K562 (cell line): Measurements from ENCODE around the gene MGST3. TPM values are rescaled to one million over a fixed set of nuclear protein-coding genes. Genes with fewer than 3 reads are reported as not detected.

Experiments
- BCL6 ChIP-seq: fragments of 250-450 bp; sonication (Bioruptor Pico); IDR thresholded peaks from 2 replicates; pipeline ENCODE4 v1.4.0; 2020
- HSF4 ChIP-seq: fragments of 250-450 bp; sonication (Bioruptor Pico); IDR thresholded peaks from 2 replicates; pipeline ENCODE4 v2.1.2; 2022; ENCODE audit warnings: mild to moderate bottlenecking, moderate library complexity, borderline replicate concordance
- NR2C2 ChIP-seq, 2 experiments: fragments of 200-800 bp in 1 of 2; sonication (Bioruptor generic) in 1 of 2; sonication (generic) in 1 of 2; formaldehyde crosslinking in 1 of 2; IDR thresholded peaks; 2 replicates each; pipeline versions ENCODE4 v1.6.1 to v1.8.0; 2016 to 2022; ENCODE audit warnings: mild to moderate bottlenecking in 1 of 2, missing compliant biosample characterization in 1 of 2, missing genetic modification characterization in 1 of 2, missing genetic modification reagents in 1 of 2
- PTBP1 ChIP-seq: fragments of 200-400 bp; formaldehyde crosslinking; IDR thresholded peaks from 2 replicates; pipeline ENCODE4 v1.6.1; 2017; ENCODE audit warnings: low read depth, low read length
- RAD51 ChIP-seq: fragments of 450-650 bp; IDR thresholded peaks from 2 replicates; pipeline ENCODE4 v1.7.1; 2016; ENCODE audit warnings: low read depth, mild to moderate bottlenecking, borderline replicate concordance
- SMARCC2 ChIP-seq: fragments of 450-650 bp; IDR thresholded peaks from 2 replicates; pipeline ENCODE4 v1.6.1; 2017; ENCODE audit warnings: antibody characterized with exemption, moderate library complexity, mild to moderate bottlenecking, low read depth
- TAF7 ChIP-seq: fragments of 450-650 bp; IDR thresholded peaks from 2 replicates; pipeline ENCODE4 v1.6.1; 2016; ENCODE audit warnings: missing genetic modification characterization, missing compliant biosample characterization
- ZNF431 ChIP-seq: sonication (generic); formaldehyde crosslinking; IDR thresholded peaks from 2 replicates; pipeline ENCODE4 v1.8.0; 2022; ENCODE audit warnings: mild to moderate bottlenecking, missing genetic modification reagents
- ZNF512 ChIP-seq: IDR thresholded peaks from 2 replicates; pipeline ENCODE4 v1.6.1; 2016; ENCODE audit warnings: missing genetic modification characterization, missing compliant biosample characterization
- ZNF668 ChIP-seq: fragments of 250-450 bp; sonication (Bioruptor Pico); IDR thresholded peaks from 2 replicates; pipeline ENCODE4 v1.8.0; 2022; ENCODE audit warnings: mild to moderate bottlenecking, inconsistent platforms
- polyA plus RNA-seq, 8 experiments: library from polyadenylated mRNA; depleted of rRNA in 4 of 8; stranded (reverse) in 5 of 8; unstranded in 3 of 8; fragments of >200 nt; fragmentation: Nextera tagmentation in 2 of 8; fragmentation: Illumina TruSeq in 1 of 8; extraction: Ambion mirVana in 2 of 8; extraction: Trizol in 1 of 8; gene quantifications; 2 replicates each; pipeline versions ENCODE4 v1.2.1 to v1.2.3, GENCODE V29; 2011 to 2014; ENCODE audit warnings: inconsistent platforms in 1 of 8, missing spikeins in 1 of 8
- total RNA-seq, 7 experiments: library from RNA; depleted of rRNA in 6 of 7; stranded (reverse); fragments of >200 nt in 6 of 7; fragmentation: Illumina TruSeq in 2 of 7; extraction: Trizol in 2 of 7; gene quantifications; 2 replicates each; pipeline versions ENCODE4 v1.2.1 to v1.2.3, GENCODE V29; 2011 to 2021; ENCODE audit warnings: low replicate concordance in 1 of 7
- TF ChIP-seq, protein P1 (sequence below): sonication (generic); formaldehyde crosslinking; IDR thresholded peaks from 2 replicates; pipeline ENCODE4 v1.8.1; 2023; ENCODE audit warnings: mild to moderate bottlenecking, missing genetic modification reagents
- TF ChIP-seq, protein P2 (sequence below): fragments of 150-350 bp; IDR thresholded peaks from 2 replicates; pipeline ENCODE4 v1.6.1; 2014; ENCODE audit warnings: low read depth, mild to moderate bottlenecking, low read length, borderline replicate concordance
- TF ChIP-seq, protein P3 (sequence below): fragments of 450-650 bp; formaldehyde crosslinking; IDR thresholded peaks from 2 replicates; pipeline ENCODE4 v1.4.0; 2020; ENCODE audit warnings: mild to moderate bottlenecking, mixed read lengths
- TF ChIP-seq, protein P4 (sequence below), 3 experiments: fragments of 200-800 bp in 1 of 3; fragments of 250-450 bp in 1 of 3; fragments of 450-650 bp in 1 of 3; sonication (Bioruptor Pico) in 1 of 3; sonication (Bioruptor generic) in 1 of 3; formaldehyde crosslinking in 1 of 3; IDR thresholded peaks; 2 replicates each; pipeline versions ENCODE4 v1.6.1 to v1.8.0; 2016 to 2022; ENCODE audit warnings: mild to moderate bottlenecking in 2 of 3, missing genetic modification characterization in 2 of 3, missing compliant biosample characterization in 1 of 3, moderate library complexity in 1 of 3

Gene MGST3
- total and polyA plus RNA-seq, 9 of the 15 experiments (the other 6 are each of a cell fraction or from before 2014, with no cell fraction given) = 70.7 to 287 (median 105) TPM

DNA sequence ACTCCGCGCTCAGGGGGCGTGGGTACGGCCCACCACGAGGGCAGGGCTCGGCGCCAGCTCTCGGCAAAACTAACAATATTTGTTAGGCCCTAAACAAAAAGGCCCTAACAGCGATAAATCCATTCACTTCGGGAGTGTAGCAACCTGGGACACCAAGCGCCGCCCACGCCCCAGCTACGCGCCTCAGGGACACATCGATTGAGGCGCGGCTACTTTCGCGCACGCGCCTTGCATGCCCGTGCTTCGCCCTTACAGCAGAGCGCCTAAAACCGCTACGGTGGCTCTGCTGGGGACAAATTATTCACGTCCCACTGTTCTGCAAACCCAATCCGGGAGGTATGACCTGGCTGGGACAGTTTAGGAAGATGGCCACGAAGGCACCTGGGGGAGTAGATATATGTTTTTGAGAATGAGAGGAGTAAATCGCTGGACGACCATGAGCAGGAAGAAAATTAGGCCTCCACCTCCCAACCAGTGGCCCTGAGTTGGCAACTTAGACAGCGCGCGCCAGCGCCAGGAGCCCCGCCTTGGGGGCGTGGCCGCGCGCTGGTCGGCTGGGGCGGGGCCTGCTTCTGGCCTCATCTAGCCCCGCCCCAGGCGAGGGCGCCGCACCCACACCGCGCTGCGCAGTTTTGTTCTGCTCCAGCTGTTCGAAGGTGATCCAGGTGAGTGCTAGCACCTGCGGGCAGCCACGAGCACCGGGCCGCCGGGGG, at the start of gene MGST3 (continued):
- TF ChIP-seq ZNF512 (no peak), ZNF668 (no peak), NR2C2 (CRISPR knock-in tag; IDR thresholded peaks at IDR 0.05) (no peak), NR2C2 (tag; IDR thresholded peaks at IDR 0.05) (peak; percentile 55; the same call in 1 of the 2 replicates), RAD51 (no peak), BCL6 (CRISPR knock-in tag) (no peak), PTBP1 (no peak), HSF4 (CRISPR knock-in tag) (no peak), ZNF431 (CRISPR knock-in tag) (no peak; the same call in 1 of the 2 replicates), TAF7 (tag) (peak; percentile 13; the same call in 1 of the 2 replicates), SMARCC2 (no peak)
- TF ChIP-seq, protein P1, sequence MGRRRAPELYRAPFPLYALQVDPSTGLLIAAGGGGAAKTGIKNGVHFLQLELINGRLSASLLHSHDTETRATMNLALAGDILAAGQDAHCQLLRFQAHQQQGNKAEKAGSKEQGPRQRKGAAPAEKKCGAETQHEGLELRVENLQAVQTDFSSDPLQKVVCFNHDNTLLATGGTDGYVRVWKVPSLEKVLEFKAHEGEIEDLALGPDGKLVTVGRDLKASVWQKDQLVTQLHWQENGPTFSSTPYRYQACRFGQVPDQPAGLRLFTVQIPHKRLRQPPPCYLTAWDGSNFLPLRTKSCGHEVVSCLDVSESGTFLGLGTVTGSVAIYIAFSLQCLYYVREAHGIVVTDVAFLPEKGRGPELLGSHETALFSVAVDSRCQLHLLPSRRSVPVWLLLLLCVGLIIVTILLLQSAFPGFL (CRISPR knock-in tag) = no peak
- TF ChIP-seq, protein P2, sequence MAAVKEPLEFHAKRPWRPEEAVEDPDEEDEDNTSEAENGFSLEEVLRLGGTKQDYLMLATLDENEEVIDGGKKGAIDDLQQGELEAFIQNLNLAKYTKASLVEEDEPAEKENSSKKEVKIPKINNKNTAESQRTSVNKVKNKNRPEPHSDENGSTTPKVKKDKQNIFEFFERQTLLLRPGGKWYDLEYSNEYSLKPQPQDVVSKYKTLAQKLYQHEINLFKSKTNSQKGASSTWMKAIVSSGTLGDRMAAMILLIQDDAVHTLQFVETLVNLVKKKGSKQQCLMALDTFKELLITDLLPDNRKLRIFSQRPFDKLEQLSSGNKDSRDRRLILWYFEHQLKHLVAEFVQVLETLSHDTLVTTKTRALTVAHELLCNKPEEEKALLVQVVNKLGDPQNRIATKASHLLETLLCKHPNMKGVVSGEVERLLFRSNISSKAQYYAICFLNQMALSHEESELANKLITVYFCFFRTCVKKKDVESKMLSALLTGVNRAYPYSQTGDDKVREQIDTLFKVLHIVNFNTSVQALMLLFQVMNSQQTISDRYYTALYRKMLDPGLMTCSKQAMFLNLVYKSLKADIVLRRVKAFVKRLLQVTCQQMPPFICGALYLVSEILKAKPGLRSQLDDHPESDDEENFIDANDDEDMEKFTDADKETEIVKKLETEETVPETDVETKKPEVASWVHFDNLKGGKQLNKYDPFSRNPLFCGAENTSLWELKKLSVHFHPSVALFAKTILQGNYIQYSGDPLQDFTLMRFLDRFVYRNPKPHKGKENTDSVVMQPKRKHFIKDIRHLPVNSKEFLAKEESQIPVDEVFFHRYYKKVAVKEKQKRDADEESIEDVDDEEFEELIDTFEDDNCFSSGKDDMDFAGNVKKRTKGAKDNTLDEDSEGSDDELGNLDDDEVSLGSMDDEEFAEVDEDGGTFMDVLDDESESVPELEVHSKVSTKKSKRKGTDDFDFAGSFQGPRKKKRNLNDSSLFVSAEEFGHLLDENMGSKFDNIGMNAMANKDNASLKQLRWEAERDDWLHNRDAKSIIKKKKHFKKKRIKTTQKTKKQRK = no peak
- TF ChIP-seq, protein P3, sequence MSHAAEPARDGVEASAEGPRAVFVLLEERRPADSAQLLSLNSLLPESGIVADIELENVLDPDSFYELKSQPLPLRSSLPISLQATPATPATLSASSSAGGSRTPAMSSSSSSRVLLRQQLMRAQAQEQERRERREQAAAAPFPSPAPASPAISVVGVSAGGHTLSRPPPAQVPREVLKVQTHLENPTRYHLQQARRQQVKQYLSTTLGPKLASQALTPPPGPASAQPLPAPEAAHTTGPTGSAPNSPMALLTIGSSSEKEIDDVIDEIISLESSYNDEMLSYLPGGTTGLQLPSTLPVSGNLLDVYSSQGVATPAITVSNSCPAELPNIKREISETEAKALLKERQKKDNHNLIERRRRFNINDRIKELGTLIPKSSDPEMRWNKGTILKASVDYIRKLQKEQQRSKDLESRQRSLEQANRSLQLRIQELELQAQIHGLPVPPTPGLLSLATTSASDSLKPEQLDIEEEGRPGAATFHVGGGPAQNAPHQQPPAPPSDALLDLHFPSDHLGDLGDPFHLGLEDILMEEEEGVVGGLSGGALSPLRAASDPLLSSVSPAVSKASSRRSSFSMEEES (CRISPR knock-in tag) = no peak
- TF ChIP-seq, protein P4, sequence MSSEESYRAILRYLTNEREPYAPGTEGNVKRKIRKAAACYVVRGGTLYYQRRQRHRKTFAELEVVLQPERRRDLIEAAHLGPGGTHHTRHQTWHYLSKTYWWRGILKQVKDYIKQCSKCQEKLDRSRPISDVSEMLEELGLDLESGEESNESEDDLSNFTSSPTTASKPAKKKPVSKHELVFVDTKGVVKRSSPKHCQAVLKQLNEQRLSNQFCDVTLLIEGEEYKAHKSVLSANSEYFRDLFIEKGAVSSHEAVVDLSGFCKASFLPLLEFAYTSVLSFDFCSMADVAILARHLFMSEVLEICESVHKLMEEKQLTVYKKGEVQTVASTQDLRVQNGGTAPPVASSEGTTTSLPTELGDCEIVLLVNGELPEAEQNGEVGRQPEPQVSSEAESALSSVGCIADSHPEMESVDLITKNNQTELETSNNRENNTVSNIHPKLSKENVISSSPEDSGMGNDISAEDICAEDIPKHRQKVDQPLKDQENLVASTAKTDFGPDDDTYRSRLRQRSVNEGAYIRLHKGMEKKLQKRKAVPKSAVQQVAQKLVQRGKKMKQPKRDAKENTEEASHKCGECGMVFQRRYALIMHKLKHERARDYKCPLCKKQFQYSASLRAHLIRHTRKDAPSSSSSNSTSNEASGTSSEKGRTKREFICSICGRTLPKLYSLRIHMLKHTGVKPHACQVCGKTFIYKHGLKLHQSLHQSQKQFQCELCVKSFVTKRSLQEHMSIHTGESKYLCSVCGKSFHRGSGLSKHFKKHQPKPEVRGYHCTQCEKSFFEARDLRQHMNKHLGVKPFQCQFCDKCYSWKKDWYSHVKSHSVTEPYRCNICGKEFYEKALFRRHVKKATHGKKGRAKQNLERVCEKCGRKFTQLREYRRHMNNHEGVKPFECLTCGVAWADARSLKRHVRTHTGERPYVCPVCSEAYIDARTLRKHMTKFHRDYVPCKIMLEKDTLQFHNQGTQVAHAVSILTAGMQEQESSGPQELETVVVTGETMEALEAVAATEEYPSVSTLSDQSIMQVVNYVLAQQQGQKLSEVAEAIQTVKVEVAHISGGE (CRISPR knock-in tag; IDR thresholded peaks at IDR 0.05) = no peak; a peak in 1 of 6 replicates
